Neuronal stem cell (in vitro differentiated cells): ENCODE data around the gene NFIB.

Source experiments
- DNase-seq: peaks from one replicate; pipeline ENCODE4 v3.0.0-alpha.2; 2013; ENCODE audit warnings: low spot score
- H2AFZ ChIP-seq: one replicate; pipeline ENCODE4 v1.6.1; 2013; ENCODE audit warnings: mild to moderate bottlenecking, low read length, inconsistent platforms
- H2AK5ac ChIP-seq: 2 replicates; pipeline ENCODE4 v1.6.1; 2013; ENCODE audit warnings: low read depth, mild to moderate bottlenecking, inconsistent platforms, low read length, moderate library complexity, mixed read lengths
- H2BK120ac ChIP-seq: 2 replicates; pipeline ENCODE4 v1.6.1; 2013; ENCODE audit warnings: low read depth, mild to moderate bottlenecking, inconsistent platforms, low read length, moderate library complexity, mixed read lengths
- H2BK12ac ChIP-seq: one replicate; pipeline ENCODE4 v1.6.1; 2013; ENCODE audit warnings: low read length, inconsistent platforms
- H2BK15ac ChIP-seq: 2 replicates; pipeline ENCODE4 v1.6.1; 2013; ENCODE audit warnings: mild to moderate bottlenecking, low read length, inconsistent platforms, mixed read lengths
- H2BK5ac ChIP-seq: one replicate; pipeline ENCODE4 v1.6.1; 2013; ENCODE audit warnings: inconsistent platforms, mild to moderate bottlenecking, low read length, moderate library complexity
- H3K14ac ChIP-seq: one replicate; pipeline ENCODE4 v1.6.1; 2013; ENCODE audit warnings: low read length, inconsistent platforms
- H3K18ac ChIP-seq: 2 replicates; pipeline ENCODE4 v1.6.1; 2013; ENCODE audit warnings: low read length, inconsistent platforms
- H3K23ac ChIP-seq: 2 replicates; pipeline ENCODE4 v1.6.1; 2013; ENCODE audit warnings: low read depth, mild to moderate bottlenecking, mixed read lengths, low read length, inconsistent platforms; ENCODE audit not compliant: poor library complexity
- H3K27ac ChIP-seq: replicated peaks from 3 replicates; pipeline ENCODE4 v1.5.1; 2013; ENCODE audit warnings: low read length, inconsistent platforms
- H3K27me3 ChIP-seq, 3 experiments: 2 replicates each; pipeline ENCODE4 v1.6.1; 2013; ENCODE audit warnings: low read length in 3 of 3, mild to moderate bottlenecking in 2 of 3, inconsistent platforms in 1 of 3, low read depth in 1 of 3, mixed read lengths in 1 of 3, moderate library complexity in 1 of 3; ENCODE audit not compliant: control insufficient read depth in 3 of 3, insufficient read depth in 3 of 3
- H3K36me3 ChIP-seq, 2 donors: replicated peaks in 1 of 2; 2 replicates each; pipeline ENCODE4 v1.6.1; 2013; ENCODE audit warnings: low read length in 2 of 2; ENCODE audit not compliant: control insufficient read depth in 2 of 2, insufficient read depth in 2 of 2
- H3K4ac ChIP-seq: 2 replicates; pipeline ENCODE4 v1.6.1; 2013; ENCODE audit warnings: inconsistent platforms, mild to moderate bottlenecking, low read length, moderate library complexity
- H3K4me1 ChIP-seq, 2 donors: 1 replicate in 1 of 2; 2 replicates in 1 of 2; pipeline ENCODE4 v1.6.1; 2013; ENCODE audit warnings: low read length in 2 of 2, low read depth in 1 of 2; ENCODE audit not compliant: control insufficient read depth in 2 of 2, insufficient read depth in 1 of 2
- H3K4me2 ChIP-seq: one replicate; pipeline ENCODE4 v1.6.1; 2013; ENCODE audit warnings: mild to moderate bottlenecking, low read length, inconsistent platforms; ENCODE audit not compliant: insufficient read depth, poor library complexity, severe bottlenecking
- H3K4me3 ChIP-seq, 2 donors: 2 replicates each; pipeline ENCODE4 v1.5.1; 2013; ENCODE audit warnings: low read length in 2 of 2, mild to moderate bottlenecking in 2 of 2, inconsistent platforms in 1 of 2, moderate library complexity in 1 of 2
- H3K79me1 ChIP-seq: one replicate; pipeline ENCODE4 v1.6.1; 2013; ENCODE audit warnings: low read depth, mild to moderate bottlenecking, inconsistent platforms, low read length, moderate library complexity
- H3K9ac ChIP-seq: one replicate; pipeline ENCODE4 v1.6.1; 2013; ENCODE audit warnings: mild to moderate bottlenecking, low read depth, low read length, inconsistent platforms; ENCODE audit not compliant: poor library complexity
- H3K9me3 ChIP-seq, 2 donors: replicated peaks in 1 of 2; 2 replicates each; pipeline versions ENCODE3 to v1.6.1; 2013; ENCODE audit warnings: low read length in 2 of 2, mild to moderate bottlenecking in 2 of 2, inconsistent platforms in 1 of 2, low read depth in 1 of 2, mixed read lengths in 1 of 2, moderate library complexity in 1 of 2; ENCODE audit not compliant: control insufficient read depth in 2 of 2, insufficient read depth in 1 of 2
- H4K8ac ChIP-seq: one replicate; pipeline ENCODE4 v1.6.1; 2013; ENCODE audit warnings: low read depth, mild to moderate bottlenecking, inconsistent platforms, low read length, moderate library complexity
- H4K91ac ChIP-seq: one replicate; pipeline ENCODE4 v1.6.1; 2013; ENCODE audit warnings: low read length, low read depth, mild to moderate bottlenecking, inconsistent platforms; ENCODE audit not compliant: poor library complexity
- WGBS, 2 donors: extraction: QIAGEN DNeasy Blood & Tissue Kit; methylation state at CpG; one replicate each; pipeline ENCODE4 v1.1.7; 2013; ENCODE audit warnings: missing lambda C conversion rate in 2 of 2, mixed read lengths in 1 of 2; ENCODE audit not compliant: insufficient read length in 2 of 2, insufficient replicate concordance in 1 of 2; ENCODE audit errors: extremely low coverage in 2 of 2; 5-methylcytosine and 5-hydroxymethylcytosine counted together

NFIB gene

GRCh38 chr9:14313378-14313940 is 482 bp downstream of the NFIB start:
- DNase-seq, result no peak
- H3K9ac ChIP-seq, result no peak overlapping the region
- H3K4me2 ChIP-seq, result peak overlapping the region; percentile 86
- peak overlapping the region; percentile 17 for H3K14ac ChIP-seq
- no peak overlapping the region for H3K23ac ChIP-seq
- H4K8ac ChIP-seq, result no peak overlapping the region
- no peak overlapping the region for H3K4ac ChIP-seq
- no peak overlapping the region for H2AK5ac ChIP-seq
- H2BK5ac ChIP-seq, result no peak overlapping the region
- no CpG with 5 or more reads among the region's 33 CpGs for WGBS, 2 donors
- H2BK15ac ChIP-seq, result no peak overlapping the region
- H2BK12ac ChIP-seq, result no peak overlapping the region
- H3K18ac ChIP-seq, result no peak overlapping the region
- peaks cover 12 to 52% (median 50%) of the 10 kb centered on the region in 3 experiments for H3K27me3 ChIP-seq
- H4K91ac ChIP-seq, result no peak overlapping the region
- no peak overlapping the region for H3K27ac ChIP-seq
- no peaks in the 10 kb centered on the region for H3K36me3 ChIP-seq
- peaks cover 2 to 18% of the 10 kb centered on the region in 2 donors for H3K4me1 ChIP-seq
- H2AFZ ChIP-seq, result peak overlapping the region; percentile 79
- H3K4me3 ChIP-seq, result peak overlapping the region in 1 of 2 donors; percentile 54
- no peaks in the 10 kb centered on the region for H3K9me3 ChIP-seq
- H3K79me1 ChIP-seq, result no peaks in the 10 kb centered on the region
- H2BK120ac ChIP-seq, result no peak overlapping the region

GRCh38 chr9:14312719-14313377 is 1.1 kb downstream of the NFIB start:
- WGBS, 2 donors, result no CpG with 5 or more reads among the region's 56 CpGs
- DNase-seq, result peak; percentile 31
- H2BK120ac ChIP-seq, result no peak overlapping the region
- H3K4me2 ChIP-seq, result peak overlapping the region; percentile 86
- H2BK12ac ChIP-seq, result no peak overlapping the region
- no peaks in the 10 kb centered on the region for H3K79me1 ChIP-seq
- no peaks in the 10 kb centered on the region for H3K36me3 ChIP-seq
- H2BK5ac ChIP-seq, result no peak overlapping the region
- no peak overlapping the region for H4K91ac ChIP-seq
- no peak overlapping the region for H3K27ac ChIP-seq
- no peaks in the 10 kb centered on the region for H3K9me3 ChIP-seq
- no peak overlapping the region for H2AK5ac ChIP-seq
- H2AFZ ChIP-seq, result peak overlapping the region; percentile 79
- no peak overlapping the region for H3K14ac ChIP-seq
- no peak overlapping the region for H4K8ac ChIP-seq
- H3K23ac ChIP-seq, result no peak overlapping the region
- no peak overlapping the region for H3K9ac ChIP-seq
- peaks cover 2 to 14% of the 10 kb centered on the region in 2 donors for H3K4me1 ChIP-seq
- peak overlapping the region; percentile 5 for H3K18ac ChIP-seq
- peak overlapping the region in 1 of 2 donors; percentile 54 for H3K4me3 ChIP-seq
- H2BK15ac ChIP-seq, result no peak overlapping the region
- H3K27me3 ChIP-seq, result peaks cover 12 to 47% (median 45%) of the 10 kb centered on the region in 3 experiments
- no peak overlapping the region for H3K4ac ChIP-seq

GRCh38 chr9:14311956-14312685 is 1.8 kb downstream of the NFIB start:
- no peak overlapping the region for H4K91ac ChIP-seq
- no peaks in the 10 kb centered on the region for H3K36me3 ChIP-seq
- H2BK5ac ChIP-seq, result no peak overlapping the region
- no peak for DNase-seq
- no peak overlapping the region for H2AK5ac ChIP-seq
- no peak overlapping the region for H3K9ac ChIP-seq
- peak overlapping the region; percentile 79 for H2AFZ ChIP-seq
- H3K27ac ChIP-seq, result no peak overlapping the region
- peak overlapping the region in 1 of 2 donors; percentile 54 for H3K4me3 ChIP-seq
- no peak overlapping the region for H3K23ac ChIP-seq
- H3K4me1 ChIP-seq, result peaks cover 2 to 13% of the 10 kb centered on the region in 2 donors
- H3K9me3 ChIP-seq, result no peaks in the 10 kb centered on the region
- H2BK12ac ChIP-seq, result no peak overlapping the region
- no peak overlapping the region for H3K4ac ChIP-seq
- H4K8ac ChIP-seq, result no peak overlapping the region
- H3K18ac ChIP-seq, result no peak overlapping the region
- WGBS, 2 donors, result no CpG with 5 or more reads among the region's 10 CpGs
- no peak overlapping the region for H3K4me2 ChIP-seq
- H2BK120ac ChIP-seq, result no peak overlapping the region
- no peaks in the 10 kb centered on the region for H3K79me1 ChIP-seq
- H3K14ac ChIP-seq, result no peak overlapping the region
- H3K27me3 ChIP-seq, result peaks cover 10 to 42% (median 39%) of the 10 kb centered on the region in 3 experiments
- no peak overlapping the region for H2BK15ac ChIP-seq
